Lung (tissue), 12 donors: ENCODE results near the gene RPL39. TPM values are rescaled to one million over a fixed set of nuclear protein-coding genes. Genes with fewer than 3 reads are reported as not detected.
"Not testable (repeated sequence)": the region's sequence is repeated elsewhere in the genome, so short reads cannot be mapped to it uniquely, and the experiment has no call there.

ENCODE experiments used
- ATAC-seq: fragments of 200-7000 bp; cut with Tn5 transposase; one replicate; pipeline ENCODE4 v1.9.1; 2020; ENCODE audit warnings: moderate number of reproducible peaks; ENCODE audit not compliant: insufficient read depth, low FRiP score
- DNase-seq, 3 donors: peaks; one replicate each; pipeline ENCODE4 v3.0.0-alpha.2; 2013 to 2017
- H3K27ac ChIP-seq, 2 donors: one replicate each; pipeline ENCODE4 v1.5.1; 2013; ENCODE audit warnings: mild to moderate bottlenecking in 2 of 2, moderate library complexity in 2 of 2, control low read depth in 1 of 2, inconsistent platforms in 1 of 2, low read depth in 1 of 2, low read length in 1 of 2
- H3K27me3 ChIP-seq, 3 donors: one replicate each; pipeline ENCODE4 v1.5.1; 2013; ENCODE audit warnings: low read length in 2 of 3; ENCODE audit not compliant: control insufficient read depth in 3 of 3, insufficient read depth in 3 of 3
- H3K36me3 ChIP-seq, 4 donors: one replicate each; pipeline ENCODE4 v1.5.1; 2013; ENCODE audit warnings: low read length in 4 of 4, mild to moderate bottlenecking in 1 of 4, moderate library complexity in 1 of 4; ENCODE audit not compliant: control insufficient read depth in 4 of 4, insufficient read depth in 4 of 4
- H3K4me1 ChIP-seq, 5 donors: one replicate each; pipeline ENCODE4 v1.5.1; 2013; ENCODE audit warnings: low read length in 5 of 5, mild to moderate bottlenecking in 2 of 5, moderate library complexity in 1 of 5; ENCODE audit not compliant: control insufficient read depth in 5 of 5, insufficient read depth in 5 of 5
- H3K4me3 ChIP-seq: one replicate; pipeline ENCODE4 v1.5.1; 2013; ENCODE audit warnings: mild to moderate bottlenecking, control low read depth, moderate library complexity
- H3K9ac ChIP-seq, 2 donors: one replicate each; pipeline ENCODE4 v1.5.1; 2013; ENCODE audit warnings: low read length in 2 of 2, control low read depth in 1 of 2; ENCODE audit not compliant: insufficient read depth in 1 of 2
- H3K9me3 ChIP-seq, 4 donors: one replicate each; pipeline ENCODE4 v1.5.1; 2013; ENCODE audit warnings: low read length in 3 of 4, mild to moderate bottlenecking in 1 of 4, moderate library complexity in 1 of 4; ENCODE audit not compliant: control insufficient read depth in 4 of 4, insufficient read depth in 3 of 4
- CTCF ChIP-seq: IDR thresholded peaks from 2 replicates; pipeline ENCODE4 v1.5.1; 2012; ENCODE audit warnings: mild to moderate bottlenecking; ENCODE audit errors: control extremely low read depth, extremely low read depth
- WGBS, 2 donors: extraction: QIAGEN DNeasy Blood & Tissue Kit; methylation state at CpG; one replicate each; pipeline ENCODE4 v1.1.7; 2013; 5-methylcytosine and 5-hydroxymethylcytosine counted together
- polyA plus RNA-seq, 2 donors: library from polyadenylated mRNA; stranded (reverse); fragments of 200-250 nt; gene quantifications; one replicate each; pipeline ENCODE4 v1.2.1, GENCODE V29; 2013
- total RNA-seq, 2 donors: library from RNA; depleted of rRNA in 1 of 2; stranded (reverse); fragments of >200 nt in 1 of 2; gene quantifications; one replicate each; pipeline ENCODE4 v1.2.1, GENCODE V29; 2014 to 2021
- donor health status: control.
- donor health status: control.
- donor health status: Bipolar disorder and iron deficiency.
- donor health status: healthy.
- donor health status: DM: yes; HTN: yes; CAD: no.

Gene RPL39
- total and polyA plus RNA-seq, 4 donors: 662 to 10,699 (median 2,714) TPM

GRCh38 chrX:119816300-119816699 is 24.9 kb upstream of the RPL39 start:
- TF ChIP-seq CTCF: no peak
- DNase-seq: no peak
- no peaks in the 10 kb centered on the region for H3K9me3 ChIP-seq
- no peak for ATAC-seq
- H3K4me1 ChIP-seq: no peaks in the 10 kb centered on the region
- H3K27ac ChIP-seq: no peak overlapping the region
- H3K27me3 ChIP-seq: no peaks in the 10 kb centered on the region
- WGBS, 2 donors: 70 to 95% methylated on average over 3 of the region's 3 CpGs
- no peaks in the 10 kb centered on the region for H3K36me3 ChIP-seq
- H3K4me3 ChIP-seq: no peak overlapping the region
- H3K9ac ChIP-seq: no peak overlapping the region

- Histone ChIP-seq H3K36me3 (no peaks in the 10 kb centered on the region), H3K27me3 (no peaks in the 10 kb centered on the region), H3K9me3 (peaks cover 0 to 5% (median 0%) of the 10 kb centered on the region in 4 donors), H3K4me1 (no peaks in the 10 kb centered on the region), H3K9ac (no peak overlapping the region), H3K4me3 (no peak overlapping the region), H3K27ac (no peak overlapping the region)
- no peak for TF ChIP-seq CTCF
- WGBS, 2 donors: 55 to 82% methylated on average over 1 of the region's 1 CpG
- ATAC-seq: no peak
- DNase-seq: no peak
Measured at GRCh38 chrX:119809185-119809666, 17.8 kb upstream of the RPL39 start.

DNA sequence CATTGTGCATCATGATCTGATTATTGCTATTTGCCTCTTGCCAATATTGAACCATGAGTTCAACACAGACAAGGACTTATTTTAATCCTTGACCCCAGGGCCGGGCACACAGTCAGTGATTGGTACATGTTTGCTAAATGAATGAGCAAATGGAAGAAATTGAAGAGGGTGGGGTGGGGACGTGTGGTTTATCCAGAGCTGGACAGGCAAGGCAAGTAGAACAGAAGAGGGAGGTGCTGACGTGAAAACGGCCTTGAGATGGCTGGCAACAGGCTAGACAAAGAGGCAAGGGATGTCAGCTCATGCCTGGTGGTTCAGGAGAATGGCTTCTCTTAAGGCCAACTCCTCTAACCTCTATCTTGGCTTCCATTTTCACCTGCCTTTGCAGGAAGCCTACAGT is 17.0 kb upstream of the RPL39 start:
- not testable (repeated sequence) for ATAC-seq

GRCh38 chrX:119802546-119802945 is 11.1 kb upstream of the RPL39 start:
- ATAC-seq: no peak

More for the DNA sequence above, 17.0 kb upstream of the RPL39 start:
- H3K9ac ChIP-seq, H3K4me3 ChIP-seq, H3K4me1 ChIP-seq, H3K27ac ChIP-seq, H3K36me3 ChIP-seq, H3K9me3 ChIP-seq, H3K27me3 ChIP-seq, DNase-seq: not testable (repeated sequence)
- 32% methylated on average over 2 of the region's 4 CpGs; no CpG with 5 or more reads in 1 of the 2 donors for WGBS, 2 donors

More at GRCh38 chrX:119802546-119802945, 11.1 kb upstream of the RPL39 start:
- H3K9ac ChIP-seq: no peak overlapping the region
- no peak for DNase-seq
- H3K4me3 ChIP-seq: no peak overlapping the region
- no peaks in the 10 kb centered on the region for H3K9me3 ChIP-seq
- no peaks in the 10 kb centered on the region for H3K27me3 ChIP-seq
- H3K36me3 ChIP-seq: no peaks in the 10 kb centered on the region
- H3K4me1 ChIP-seq: no peaks in the 10 kb centered on the region
- WGBS, 2 donors: 90 to 97% methylated on average over 8 of the region's 8 CpGs
- no peak overlapping the region for H3K27ac ChIP-seq
- no peak for TF ChIP-seq CTCF
